ENCODE results near the gene TENM3.
A peak's percentile ranks its signal among the peaks of the same experiment; 100 is the strongest.

Gene TENM3

DNA sequence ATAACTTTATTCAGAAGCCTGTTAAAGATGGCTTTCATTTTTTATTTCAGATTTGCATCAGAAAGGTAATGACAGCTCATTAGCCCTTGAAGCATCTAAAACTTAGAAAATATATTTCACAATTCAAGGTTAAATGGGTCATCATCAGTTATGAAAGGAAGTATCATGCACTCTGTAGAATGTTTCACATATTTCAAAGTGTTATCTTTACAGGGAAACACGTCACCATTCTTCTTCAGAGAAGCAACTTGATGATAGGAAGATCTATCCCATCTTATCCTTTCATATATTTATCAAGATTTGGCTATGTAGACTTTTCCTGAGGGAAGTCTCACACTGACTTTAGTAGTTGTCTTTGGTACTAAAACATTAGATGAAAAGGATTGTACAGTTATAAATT is 277.8 kb downstream of the TENM3 start:
- H3K36me3 ChIP-seq (ENCODE audit: control insufficient read depth in 5 of 5, insufficient read depth in 5 of 5, low read length in 5 of 5) = no peaks in the 10 kb centered on the region
- no peaks in the 10 kb centered on the region for H3K27me3 ChIP-seq (ENCODE audit: control insufficient read depth in 5 of 5, insufficient read depth in 4 of 5, low read length in 5 of 5)
- no peak overlapping the region for H3K4me3 ChIP-seq (ENCODE audit: low read depth in 1 of 5, low read length in 5 of 5)
- H3K27ac ChIP-seq (ENCODE audit: low read depth, low read length) = no peak overlapping the region
- no peak overlapping the region for H3K9ac ChIP-seq (ENCODE audit: low read length in 5 of 5)
- no peaks in the 10 kb centered on the region for H3K9me3 ChIP-seq (ENCODE audit: control insufficient read depth in 5 of 5, low read length in 5 of 5)
- H3K4me1 ChIP-seq (ENCODE audit: control insufficient read depth in 5 of 5, insufficient read depth in 5 of 5, low read length in 5 of 5) = no peaks in the 10 kb centered on the region

DNA sequence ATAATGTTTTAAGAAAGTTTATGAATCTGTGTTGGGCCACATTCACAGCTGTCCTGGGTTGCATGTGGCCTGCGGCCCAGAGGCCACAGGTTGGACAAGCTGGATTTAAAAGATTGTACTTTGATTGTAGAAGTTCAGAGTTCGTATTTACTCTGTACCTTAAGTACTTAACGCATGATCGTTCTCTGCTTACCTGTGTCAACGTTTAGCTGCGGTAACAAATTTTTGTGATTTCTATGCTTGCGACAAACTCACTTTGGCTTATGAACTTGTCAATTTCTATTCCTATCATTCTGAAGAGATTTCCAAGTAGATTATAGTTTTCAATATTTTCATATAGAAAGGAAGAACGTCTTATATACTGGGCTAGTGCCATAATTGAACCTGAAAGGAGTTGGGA is 285.6 kb downstream of the TENM3 start:
- no peaks in the 10 kb centered on the region for H3K36me3 ChIP-seq (ENCODE audit: control insufficient read depth in 5 of 5, insufficient read depth in 5 of 5, low read length in 5 of 5)
- no peaks in the 10 kb centered on the region for H3K9me3 ChIP-seq (ENCODE audit: control insufficient read depth in 5 of 5, low read length in 5 of 5)
- H3K4me1 ChIP-seq (ENCODE audit: control insufficient read depth in 5 of 5, insufficient read depth in 5 of 5, low read length in 5 of 5) = peaks cover 0 to 34% (median 12%) of the 10 kb centered on the region in 5 donors
- H3K4me3 ChIP-seq (ENCODE audit: low read depth in 1 of 5, low read length in 5 of 5) = no peak overlapping the region
- H3K9ac ChIP-seq (ENCODE audit: low read length in 5 of 5) = no peak overlapping the region
- no peak overlapping the region for H3K27ac ChIP-seq (ENCODE audit: low read depth, low read length)
- H3K27me3 ChIP-seq (ENCODE audit: control insufficient read depth in 5 of 5, insufficient read depth in 4 of 5, low read length in 5 of 5) = no peaks in the 10 kb centered on the region

DNA sequence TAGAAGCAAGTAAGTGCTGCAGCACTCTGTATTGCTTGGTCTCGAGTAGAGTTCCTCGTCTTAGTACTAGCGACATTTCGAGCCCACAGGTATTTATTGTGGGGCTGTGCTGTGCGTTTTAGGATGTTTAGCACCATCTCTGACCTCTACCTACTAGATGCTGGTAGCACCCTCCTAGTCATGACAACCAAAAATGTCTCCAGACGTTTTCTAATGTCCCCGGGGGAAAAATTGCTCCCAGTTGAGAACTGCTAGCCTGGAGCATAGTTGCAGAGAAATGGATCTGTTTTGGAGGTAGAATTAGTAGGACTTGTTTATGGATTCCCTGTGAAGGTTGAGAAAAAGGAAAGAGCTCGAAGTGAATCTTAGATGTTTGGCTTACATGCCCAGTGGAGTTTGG is 287.2 kb downstream of the TENM3 start:
- Histone ChIP-seq H3K4me1 (ENCODE audit: control insufficient read depth in 5 of 5, insufficient read depth in 5 of 5, low read length in 5 of 5) (peaks cover 0 to 41% (median 12%) of the 10 kb centered on the region in 5 donors), H3K9ac (ENCODE audit: low read length in 5 of 5) (no peak overlapping the region), H3K9me3 (ENCODE audit: control insufficient read depth in 5 of 5, low read length in 5 of 5) (no peaks in the 10 kb centered on the region), H3K27ac (ENCODE audit: low read depth, low read length) (peak overlapping the region; percentile 73), H3K36me3 (ENCODE audit: control insufficient read depth in 5 of 5, insufficient read depth in 5 of 5, low read length in 5 of 5) (no peaks in the 10 kb centered on the region), H3K27me3 (ENCODE audit: control insufficient read depth in 5 of 5, insufficient read depth in 4 of 5, low read length in 5 of 5) (no peaks in the 10 kb centered on the region), H3K4me3 (ENCODE audit: low read depth in 1 of 5, low read length in 5 of 5) (peak overlapping the region in 1 of 5 donors; percentile 6)

DNA sequence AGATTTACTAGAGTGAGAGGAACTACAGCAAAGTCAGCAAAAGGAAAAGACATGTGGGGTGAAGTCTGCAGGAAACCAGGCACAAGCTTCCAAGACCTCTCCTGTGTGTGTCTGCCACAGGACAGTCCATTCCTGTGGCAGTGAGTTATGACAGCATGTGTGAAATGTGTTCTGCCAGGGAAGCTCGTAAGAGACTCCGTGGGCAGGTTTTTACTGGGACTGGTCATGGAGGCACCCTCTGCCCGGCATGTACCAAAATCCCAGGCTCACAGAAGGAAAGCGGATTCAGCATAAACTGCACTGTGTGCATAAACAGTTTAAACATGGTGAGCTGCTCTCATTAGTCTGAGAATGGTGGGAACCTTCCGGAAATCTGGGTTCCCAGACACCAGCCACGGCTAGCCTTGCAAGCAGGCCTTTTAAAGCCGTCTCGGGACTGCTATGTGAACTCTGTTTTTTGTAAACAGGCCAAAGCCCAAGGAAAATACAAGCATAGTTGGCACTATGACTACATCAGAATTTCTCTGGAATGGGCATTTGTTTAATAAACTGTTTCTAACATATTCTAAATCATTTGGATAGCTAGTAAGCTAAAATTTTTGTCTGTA is 288.5 kb downstream of the TENM3 start:
- H3K4me1 ChIP-seq (ENCODE audit: control insufficient read depth in 5 of 5, insufficient read depth in 5 of 5, low read length in 5 of 5) = peaks cover 0 to 50% (median 14%) of the 10 kb centered on the region in 5 donors
- H3K36me3 ChIP-seq (ENCODE audit: control insufficient read depth in 5 of 5, insufficient read depth in 5 of 5, low read length in 5 of 5) = no peaks in the 10 kb centered on the region
- peak overlapping the region in 2 of 5 donors; percentile 32 to 38 for H3K9ac ChIP-seq (ENCODE audit: low read length in 5 of 5)
- H3K9me3 ChIP-seq (ENCODE audit: control insufficient read depth in 5 of 5, low read length in 5 of 5) = no peaks in the 10 kb centered on the region
- no peaks in the 10 kb centered on the region for H3K27me3 ChIP-seq (ENCODE audit: control insufficient read depth in 5 of 5, insufficient read depth in 4 of 5, low read length in 5 of 5)
- peak overlapping the region; percentile 73 for H3K27ac ChIP-seq (ENCODE audit: low read depth, low read length)
- peak overlapping the region in 2 of 5 donors; percentile 7 to 19 for H3K4me3 ChIP-seq (ENCODE audit: low read depth in 1 of 5, low read length in 5 of 5)

DNA sequence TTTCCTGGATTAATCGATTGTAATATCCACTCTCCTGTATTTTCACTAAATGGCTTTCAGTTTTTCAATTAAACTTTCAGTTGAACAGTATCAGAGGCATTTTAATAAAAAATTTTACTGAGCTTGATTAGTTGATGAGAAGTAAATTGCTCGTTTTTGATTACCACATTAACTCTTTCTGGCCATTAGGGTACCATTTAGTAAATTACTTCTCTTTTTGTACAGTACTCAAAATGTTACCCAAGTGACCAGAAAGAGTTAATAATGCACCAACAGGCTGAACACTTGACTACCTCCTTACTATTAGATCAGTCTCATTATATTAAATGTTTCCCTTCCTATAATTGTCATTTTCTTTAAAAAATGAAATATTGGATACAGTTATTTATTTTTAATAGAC is 289.2 kb downstream of the TENM3 start:
- Histone ChIP-seq H3K27me3 (ENCODE audit: control insufficient read depth in 5 of 5, insufficient read depth in 4 of 5, low read length in 5 of 5) (no peaks in the 10 kb centered on the region), H3K27ac (ENCODE audit: low read depth, low read length) (peak overlapping the region; percentile 73), H3K4me3 (ENCODE audit: low read depth in 1 of 5, low read length in 5 of 5) (no peak overlapping the region), H3K9me3 (ENCODE audit: control insufficient read depth in 5 of 5, low read length in 5 of 5) (no peaks in the 10 kb centered on the region), H3K36me3 (ENCODE audit: control insufficient read depth in 5 of 5, insufficient read depth in 5 of 5, low read length in 5 of 5) (no peaks in the 10 kb centered on the region), H3K4me1 (ENCODE audit: control insufficient read depth in 5 of 5, insufficient read depth in 5 of 5, low read length in 5 of 5) (peaks cover 0 to 56% (median 16%) of the 10 kb centered on the region in 5 donors), H3K9ac (ENCODE audit: low read length in 5 of 5) (no peak overlapping the region)

DNA sequence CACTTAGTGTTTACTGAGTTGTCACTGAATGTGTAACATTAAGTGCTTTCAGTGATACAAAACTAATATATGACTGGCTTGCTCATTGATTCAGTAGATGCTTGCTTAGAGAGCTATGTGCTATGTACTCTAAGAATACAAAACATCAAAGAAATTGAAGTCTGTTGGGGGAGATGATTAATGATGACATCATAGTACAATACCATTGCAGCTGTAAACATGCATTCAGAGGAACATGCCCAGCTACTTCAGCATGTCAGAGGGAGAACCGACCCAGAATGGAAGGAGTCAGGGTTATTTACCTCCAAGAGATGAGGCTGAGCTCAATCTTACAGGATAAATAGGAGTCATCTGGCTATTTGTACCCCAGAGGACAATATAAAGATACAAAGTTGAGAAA is 290.8 kb downstream of the TENM3 start:
- Histone ChIP-seq H3K9me3 (ENCODE audit: control insufficient read depth in 5 of 5, low read length in 5 of 5) (no peaks in the 10 kb centered on the region), H3K27me3 (ENCODE audit: control insufficient read depth in 5 of 5, insufficient read depth in 4 of 5, low read length in 5 of 5) (no peaks in the 10 kb centered on the region), H3K9ac (ENCODE audit: low read length in 5 of 5) (no peak overlapping the region), H3K27ac (ENCODE audit: low read depth, low read length) (no peak overlapping the region), H3K4me3 (ENCODE audit: low read depth in 1 of 5, low read length in 5 of 5) (no peak overlapping the region), H3K4me1 (ENCODE audit: control insufficient read depth in 5 of 5, insufficient read depth in 5 of 5, low read length in 5 of 5) (peaks cover 0 to 59% (median 18%) of the 10 kb centered on the region in 5 donors), H3K36me3 (ENCODE audit: control insufficient read depth in 5 of 5, insufficient read depth in 5 of 5, low read length in 5 of 5) (no peaks in the 10 kb centered on the region)

DNA sequence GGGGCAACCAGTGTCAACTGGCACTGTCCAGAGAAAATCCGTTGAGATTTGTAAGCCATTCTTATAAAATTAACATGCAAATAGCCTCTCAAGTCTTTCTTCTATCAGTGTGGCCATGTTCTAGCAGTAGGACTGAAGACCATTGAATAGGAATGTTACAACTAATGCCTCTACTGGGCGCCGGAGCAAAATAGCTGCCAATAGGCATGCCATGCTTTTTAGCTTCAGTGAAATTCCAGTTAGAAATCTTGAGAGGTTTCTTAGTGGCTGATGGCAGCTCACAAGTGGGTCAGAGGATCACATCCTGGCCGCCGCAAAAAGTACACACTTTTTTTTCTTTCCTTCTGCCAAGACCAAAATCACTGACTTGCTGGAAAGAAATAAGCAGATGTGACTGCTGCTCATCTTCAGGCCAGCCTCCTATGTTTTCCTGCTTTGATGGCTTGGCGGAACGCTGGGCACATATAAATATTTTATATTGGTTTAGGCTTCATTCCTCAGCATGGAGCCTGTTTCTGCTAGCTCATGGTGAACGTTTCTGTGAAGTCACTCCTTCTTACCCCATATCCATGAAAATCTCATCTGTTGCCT is 293.1 kb downstream of the TENM3 start:
- Histone ChIP-seq H3K27ac (ENCODE audit: low read depth, low read length) (peak overlapping the region; percentile 7), H3K27me3 (ENCODE audit: control insufficient read depth in 5 of 5, insufficient read depth in 4 of 5, low read length in 5 of 5) (no peaks in the 10 kb centered on the region), H3K36me3 (ENCODE audit: control insufficient read depth in 5 of 5, insufficient read depth in 5 of 5, low read length in 5 of 5) (no peaks in the 10 kb centered on the region), H3K4me3 (ENCODE audit: low read depth in 1 of 5, low read length in 5 of 5) (no peak overlapping the region), H3K9me3 (ENCODE audit: control insufficient read depth in 5 of 5, low read length in 5 of 5) (no peaks in the 10 kb centered on the region), H3K9ac (ENCODE audit: low read length in 5 of 5) (no peak overlapping the region), H3K4me1 (ENCODE audit: control insufficient read depth in 5 of 5, insufficient read depth in 5 of 5, low read length in 5 of 5) (peaks cover 0 to 42% (median 11%) of the 10 kb centered on the region in 5 donors)

DNA sequence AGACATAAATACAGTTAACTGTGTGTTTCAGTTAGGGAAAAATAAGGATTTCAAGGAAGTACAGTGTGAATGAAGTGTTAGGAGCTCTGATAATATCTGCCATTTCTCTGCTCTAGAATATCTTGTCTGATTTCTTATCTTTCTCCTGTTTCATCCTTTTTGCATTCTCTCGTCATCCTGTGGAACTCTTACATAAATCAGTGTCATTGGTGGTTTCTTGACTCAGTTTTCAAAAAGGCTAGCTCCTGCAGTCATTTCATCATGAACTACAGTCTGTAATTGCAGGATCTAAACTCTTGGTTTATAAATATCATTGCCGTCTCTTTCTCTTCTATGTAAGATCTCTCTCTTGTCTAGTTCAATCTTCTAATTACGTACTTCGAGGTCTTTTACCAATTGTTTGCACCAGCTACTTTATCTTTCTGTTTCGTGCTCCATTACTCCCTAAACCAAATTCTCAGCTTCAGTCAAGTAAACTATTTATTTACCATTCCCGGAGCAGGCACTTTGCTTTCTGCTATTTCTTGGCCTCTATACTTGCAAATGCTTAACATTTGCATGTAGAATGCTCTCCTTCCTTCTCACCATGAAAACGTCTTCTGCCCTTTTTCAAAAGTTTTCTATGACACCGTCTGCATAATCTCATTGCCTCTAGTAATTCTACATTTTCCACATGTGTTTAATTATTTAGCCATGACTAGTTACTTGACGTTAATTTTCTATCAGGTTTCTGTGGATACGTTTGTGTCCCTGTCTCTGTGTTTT is 294.0 kb downstream of the TENM3 start:
- Histone ChIP-seq H3K9ac (ENCODE audit: low read length in 5 of 5) (no peak overlapping the region), H3K4me1 (ENCODE audit: control insufficient read depth in 5 of 5, insufficient read depth in 5 of 5, low read length in 5 of 5) (peaks cover 0 to 33% (median 6%) of the 10 kb centered on the region in 5 donors), H3K4me3 (ENCODE audit: low read depth in 1 of 5, low read length in 5 of 5) (no peak overlapping the region), H3K27me3 (ENCODE audit: control insufficient read depth in 5 of 5, insufficient read depth in 4 of 5, low read length in 5 of 5) (no peaks in the 10 kb centered on the region), H3K9me3 (ENCODE audit: control insufficient read depth in 5 of 5, low read length in 5 of 5) (no peaks in the 10 kb centered on the region), H3K36me3 (ENCODE audit: control insufficient read depth in 5 of 5, insufficient read depth in 5 of 5, low read length in 5 of 5) (no peaks in the 10 kb centered on the region), H3K27ac (ENCODE audit: low read depth, low read length) (no peak overlapping the region)

DNA sequence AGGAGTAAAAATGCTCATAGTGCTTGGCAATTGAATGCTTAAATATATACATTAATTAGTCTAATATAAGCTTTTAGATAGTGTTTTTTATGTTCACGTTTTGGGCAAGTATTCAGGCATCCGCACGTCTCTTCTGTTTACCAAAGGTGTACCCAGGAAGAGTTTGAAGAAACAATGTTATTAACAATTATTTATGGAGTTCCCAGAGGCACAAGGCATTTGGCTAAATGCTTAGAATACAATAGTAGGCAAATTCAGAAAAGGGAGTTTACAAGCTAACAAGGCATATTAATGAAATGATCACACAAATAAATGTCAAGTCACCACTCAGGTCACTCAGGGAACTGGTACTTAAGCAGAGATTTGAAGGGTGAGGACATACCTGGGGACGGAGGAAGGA is 294.8 kb downstream of the TENM3 start:
- no peaks in the 10 kb centered on the region for H3K9me3 ChIP-seq (ENCODE audit: control insufficient read depth in 5 of 5, low read length in 5 of 5)
- H3K4me3 ChIP-seq (ENCODE audit: low read depth in 1 of 5, low read length in 5 of 5) = no peak overlapping the region
- H3K27ac ChIP-seq (ENCODE audit: low read depth, low read length) = no peak overlapping the region
- peaks cover 0 to 27% (median 6%) of the 10 kb centered on the region in 5 donors for H3K4me1 ChIP-seq (ENCODE audit: control insufficient read depth in 5 of 5, insufficient read depth in 5 of 5, low read length in 5 of 5)
- H3K36me3 ChIP-seq (ENCODE audit: control insufficient read depth in 5 of 5, insufficient read depth in 5 of 5, low read length in 5 of 5) = no peaks in the 10 kb centered on the region
- no peak overlapping the region for H3K9ac ChIP-seq (ENCODE audit: low read length in 5 of 5)
- no peaks in the 10 kb centered on the region for H3K27me3 ChIP-seq (ENCODE audit: control insufficient read depth in 5 of 5, insufficient read depth in 4 of 5, low read length in 5 of 5)

DNA sequence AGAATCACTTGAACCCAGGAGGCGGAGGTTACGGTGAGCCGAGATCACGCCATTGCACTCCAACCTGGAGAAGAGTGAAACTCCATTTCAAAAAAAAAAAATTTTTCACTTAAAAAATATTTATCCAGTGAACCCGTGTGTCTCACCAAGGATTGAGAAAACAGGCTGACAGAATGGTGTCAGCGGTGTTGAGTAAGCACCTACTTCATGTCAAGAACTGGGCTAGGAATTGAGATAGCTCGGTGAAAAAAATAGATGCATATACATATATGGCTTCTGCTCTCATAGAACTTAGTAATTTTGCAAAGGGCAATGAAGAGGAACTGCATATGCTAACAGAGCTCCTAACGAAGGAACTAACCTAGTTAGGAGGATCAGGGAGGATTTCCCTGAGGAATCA is 297.3 kb downstream of the TENM3 start:
- no peaks in the 10 kb centered on the region for H3K36me3 ChIP-seq (ENCODE audit: control insufficient read depth in 5 of 5, insufficient read depth in 5 of 5, low read length in 5 of 5)
- H3K4me1 ChIP-seq (ENCODE audit: control insufficient read depth in 5 of 5, insufficient read depth in 5 of 5, low read length in 5 of 5) = peaks cover 0 to 29% (median 6%) of the 10 kb centered on the region in 5 donors
- no peaks in the 10 kb centered on the region for H3K27me3 ChIP-seq (ENCODE audit: control insufficient read depth in 5 of 5, insufficient read depth in 4 of 5, low read length in 5 of 5)
- H3K9me3 ChIP-seq (ENCODE audit: control insufficient read depth in 5 of 5, low read length in 5 of 5) = no peaks in the 10 kb centered on the region
- no peak overlapping the region for H3K9ac ChIP-seq (ENCODE audit: low read length in 5 of 5)
- no peak overlapping the region for H3K27ac ChIP-seq (ENCODE audit: low read depth, low read length)
- no peak overlapping the region for H3K4me3 ChIP-seq (ENCODE audit: low read depth in 1 of 5, low read length in 5 of 5)
